Uterus (tissue), 2 donors: Measurements from ENCODE around the gene OR2T11.

ENCODE experiments used
- POLR2A ChIP-seq, 2 donors: fragments of 450-650 bp; IDR thresholded peaks; one replicate each; pipeline ENCODE4 v1.6.1; 2016; ENCODE audit warnings: antibody characterized with exemption in 2 of 2, mild to moderate bottlenecking in 1 of 2, moderate library complexity in 1 of 2
- TF ChIP-seq, protein P1 (sequence below), 4 experiments: fragments of 200-600 bp in 2 of 4; fragments of 450-650 bp in 2 of 4; sonication (generic) in 2 of 4; IDR thresholded peaks; one replicate each; pipeline ENCODE4 v1.5.1; 2016 to 2019; ENCODE audit warnings: antibody characterized with exemption in 4 of 4, mild to moderate bottlenecking in 2 of 4, moderate library complexity in 1 of 4

DNA sequence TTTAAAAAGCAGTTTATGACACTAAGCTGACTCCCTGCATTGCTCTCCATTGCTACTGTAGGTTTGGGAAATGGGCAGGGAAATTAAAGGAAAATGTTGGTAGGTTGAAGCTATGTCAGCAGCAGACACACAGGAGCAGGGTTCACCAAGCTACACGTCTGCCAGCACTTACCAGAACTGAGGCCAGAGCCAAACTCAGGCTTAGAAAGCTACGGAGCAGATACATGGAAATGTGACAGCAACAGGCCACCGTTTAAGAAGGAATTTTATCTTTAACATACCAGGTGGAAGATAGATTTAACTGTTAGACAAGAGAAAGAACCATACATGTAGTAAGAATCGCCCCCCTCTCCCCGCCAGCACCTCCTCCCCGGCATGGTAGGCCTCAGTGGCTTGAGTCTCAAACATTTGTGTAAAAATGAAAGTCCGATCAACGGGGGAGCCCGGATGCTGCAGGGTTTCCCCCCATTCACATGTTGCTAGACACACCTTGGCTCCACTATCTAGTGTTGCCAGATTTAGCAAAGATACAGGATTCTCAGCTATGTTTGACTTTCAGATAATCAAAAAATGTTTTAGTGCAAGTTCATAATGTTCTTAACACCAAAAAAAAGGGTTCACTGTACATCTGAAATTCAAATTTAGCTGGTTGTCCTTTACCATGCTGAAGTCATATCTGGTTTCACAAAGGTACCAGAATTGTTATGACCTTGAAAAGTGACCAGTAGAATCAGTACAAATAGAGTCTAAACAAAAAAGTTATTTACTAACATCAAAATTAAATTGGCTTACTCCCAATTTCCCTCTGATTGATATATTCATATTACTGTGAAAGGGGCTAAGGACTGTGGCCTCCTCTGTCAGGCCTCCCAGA, 6.7 kb downstream of the OR2T11 start:
- TF ChIP-seq, protein P1, sequence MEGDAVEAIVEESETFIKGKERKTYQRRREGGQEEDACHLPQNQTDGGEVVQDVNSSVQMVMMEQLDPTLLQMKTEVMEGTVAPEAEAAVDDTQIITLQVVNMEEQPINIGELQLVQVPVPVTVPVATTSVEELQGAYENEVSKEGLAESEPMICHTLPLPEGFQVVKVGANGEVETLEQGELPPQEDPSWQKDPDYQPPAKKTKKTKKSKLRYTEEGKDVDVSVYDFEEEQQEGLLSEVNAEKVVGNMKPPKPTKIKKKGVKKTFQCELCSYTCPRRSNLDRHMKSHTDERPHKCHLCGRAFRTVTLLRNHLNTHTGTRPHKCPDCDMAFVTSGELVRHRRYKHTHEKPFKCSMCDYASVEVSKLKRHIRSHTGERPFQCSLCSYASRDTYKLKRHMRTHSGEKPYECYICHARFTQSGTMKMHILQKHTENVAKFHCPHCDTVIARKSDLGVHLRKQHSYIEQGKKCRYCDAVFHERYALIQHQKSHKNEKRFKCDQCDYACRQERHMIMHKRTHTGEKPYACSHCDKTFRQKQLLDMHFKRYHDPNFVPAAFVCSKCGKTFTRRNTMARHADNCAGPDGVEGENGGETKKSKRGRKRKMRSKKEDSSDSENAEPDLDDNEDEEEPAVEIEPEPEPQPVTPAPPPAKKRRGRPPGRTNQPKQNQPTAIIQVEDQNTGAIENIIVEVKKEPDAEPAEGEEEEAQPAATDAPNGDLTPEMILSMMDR (IDR thresholded peaks at IDR 0.05) = no peak
- TF ChIP-seq POLR2A (IDR thresholded peaks at IDR 0.05) = no peak
